Loucy (cell line): Measurements from ENCODE around the gene ARHGAP26.

Experiments used
- CTCF ChIP-seq: fragments of 200-600 bp; sonication (generic); conservative IDR thresholded peaks from 2 replicates; pipeline ENCODE4 v1.5.1; 2014; ENCODE audit warnings: mild to moderate bottlenecking, antibody characterized with exemption, low read length
- EZH2phosphoT487 ChIP-seq: fragments of 200-600 bp; IDR thresholded peaks from 2 replicates; pipeline ENCODE4 v1.6.1; 2018; ENCODE audit warnings: antibody characterized with exemption, mild to moderate bottlenecking, moderate library complexity, borderline replicate concordance

- TF ChIP-seq CTCF (no peak), EZH2phosphoT487 (no peak)
These were observed 144.9 kb downstream of the ARHGAP26 start for GRCh38 chr5:142915038-142915437.
